ENCODE results near the gene DUSP28.

GRCh38 chr2:240559286-240559685 is 871 bp upstream of the DUSP28 start:
- TF ChIP-seq, protein P1, sequence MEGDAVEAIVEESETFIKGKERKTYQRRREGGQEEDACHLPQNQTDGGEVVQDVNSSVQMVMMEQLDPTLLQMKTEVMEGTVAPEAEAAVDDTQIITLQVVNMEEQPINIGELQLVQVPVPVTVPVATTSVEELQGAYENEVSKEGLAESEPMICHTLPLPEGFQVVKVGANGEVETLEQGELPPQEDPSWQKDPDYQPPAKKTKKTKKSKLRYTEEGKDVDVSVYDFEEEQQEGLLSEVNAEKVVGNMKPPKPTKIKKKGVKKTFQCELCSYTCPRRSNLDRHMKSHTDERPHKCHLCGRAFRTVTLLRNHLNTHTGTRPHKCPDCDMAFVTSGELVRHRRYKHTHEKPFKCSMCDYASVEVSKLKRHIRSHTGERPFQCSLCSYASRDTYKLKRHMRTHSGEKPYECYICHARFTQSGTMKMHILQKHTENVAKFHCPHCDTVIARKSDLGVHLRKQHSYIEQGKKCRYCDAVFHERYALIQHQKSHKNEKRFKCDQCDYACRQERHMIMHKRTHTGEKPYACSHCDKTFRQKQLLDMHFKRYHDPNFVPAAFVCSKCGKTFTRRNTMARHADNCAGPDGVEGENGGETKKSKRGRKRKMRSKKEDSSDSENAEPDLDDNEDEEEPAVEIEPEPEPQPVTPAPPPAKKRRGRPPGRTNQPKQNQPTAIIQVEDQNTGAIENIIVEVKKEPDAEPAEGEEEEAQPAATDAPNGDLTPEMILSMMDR (IDR thresholded peaks at IDR 0.05): no peak
- TF ChIP-seq POLR2A (IDR thresholded peaks at IDR 0.05): no peak

All from ovary (tissue), 3 donors.